Mesenchymal stem cell (in vitro differentiated cells and primary cell): Measurements from ENCODE around the gene POLR2F.

Source experiments
- DNase-seq: peaks from one replicate; pipeline ENCODE4 v3.0.0-alpha.2; 2013
- H2AFZ ChIP-seq: one replicate; pipeline ENCODE4 v1.6.1; 2013; ENCODE audit warnings: low read depth, mild to moderate bottlenecking, control low read depth, inconsistent platforms, low read length, moderate library complexity
- H2AK5ac ChIP-seq: 2 replicates; pipeline ENCODE4 v1.6.1; 2013; ENCODE audit warnings: low read length, moderate library complexity, mild to moderate bottlenecking, inconsistent platforms; ENCODE audit not compliant: severe bottlenecking
- H2BK120ac ChIP-seq: one replicate; pipeline ENCODE4 v1.6.1; 2013; ENCODE audit warnings: low read depth, mild to moderate bottlenecking, inconsistent platforms, low read length, moderate library complexity
- H2BK12ac ChIP-seq, 2 experiments: one replicate each; pipeline ENCODE4 v1.6.1; 2013; ENCODE audit warnings: inconsistent platforms in 2 of 2, low read length in 2 of 2, mild to moderate bottlenecking in 2 of 2, moderate library complexity in 2 of 2, control low read depth in 1 of 2
- H2BK15ac ChIP-seq: one replicate; pipeline ENCODE4 v1.6.1; 2013; ENCODE audit warnings: mild to moderate bottlenecking, low read depth, inconsistent platforms; ENCODE audit not compliant: poor library complexity, severe bottlenecking
- H2BK5ac ChIP-seq: 2 replicates; pipeline ENCODE4 v1.6.1; 2013; ENCODE audit warnings: low read depth, mild to moderate bottlenecking, low read length, control low read depth, inconsistent platforms; ENCODE audit not compliant: poor library complexity, severe bottlenecking
- H3K14ac ChIP-seq, 2 experiments: one replicate each; pipeline ENCODE4 v1.6.1; 2013; ENCODE audit warnings: inconsistent platforms in 2 of 2, low read length in 2 of 2, control low read depth in 1 of 2, mild to moderate bottlenecking in 1 of 2, moderate library complexity in 1 of 2
- H3K18ac ChIP-seq, 2 experiments: one replicate each; pipeline ENCODE4 v1.6.1; 2013; ENCODE audit warnings: inconsistent platforms in 2 of 2, low read length in 2 of 2, control low read depth in 1 of 2, low read depth in 1 of 2, mild to moderate bottlenecking in 1 of 2
- H3K23ac ChIP-seq, 2 experiments: one replicate each; pipeline ENCODE4 v1.6.1; 2013; ENCODE audit warnings: inconsistent platforms in 2 of 2, low read length in 2 of 2, mild to moderate bottlenecking in 2 of 2, moderate library complexity in 2 of 2, control low read depth in 1 of 2
- H3K27ac ChIP-seq: 2 replicates; pipeline ENCODE4 v1.5.1; 2013; ENCODE audit warnings: mild to moderate bottlenecking, moderate library complexity, low read length, control low read depth, inconsistent platforms; ENCODE audit not compliant: poor library complexity, severe bottlenecking
- H3K27me3 ChIP-seq, 2 experiments: 2 replicates each; pipeline versions ENCODE4 v1.6.1 to v1.7.0; 2013; ENCODE audit warnings: low read length in 2 of 2, mild to moderate bottlenecking in 2 of 2, moderate library complexity in 2 of 2, control low read depth in 1 of 2, inconsistent platforms in 1 of 2; ENCODE audit not compliant: control insufficient read depth in 1 of 2, insufficient read depth in 1 of 2
- H3K36me3 ChIP-seq, 2 experiments: 2 replicates each; pipeline versions ENCODE4 v1.6.1 to v1.7.0; 2013; ENCODE audit warnings: low read length in 2 of 2, control low read depth in 1 of 2, inconsistent platforms in 1 of 2, low read depth in 1 of 2, mild to moderate bottlenecking in 1 of 2; ENCODE audit not compliant: insufficient read depth in 2 of 2, control insufficient read depth in 1 of 2
- H3K4ac ChIP-seq, 2 experiments: one replicate each; pipeline ENCODE4 v1.6.1; 2013; ENCODE audit warnings: inconsistent platforms in 2 of 2, low read length in 2 of 2, mild to moderate bottlenecking in 2 of 2, moderate library complexity in 2 of 2, control low read depth in 1 of 2, low read depth in 1 of 2
- H3K4me1 ChIP-seq: 2 replicates; pipeline ENCODE4 v1.6.1; 2013; ENCODE audit warnings: low read depth, low read length, control low read depth; ENCODE audit not compliant: control insufficient read depth, insufficient read depth
- H3K4me2 ChIP-seq: 2 replicates; pipeline ENCODE4 v1.6.1; 2013; ENCODE audit warnings: low read length, mild to moderate bottlenecking, inconsistent platforms; ENCODE audit not compliant: poor library complexity, severe bottlenecking
- H3K4me3 ChIP-seq, 2 experiments: 2 replicates each; pipeline versions ENCODE4 v1.5.1 to v1.7.0; 2013; ENCODE audit warnings: low read length in 2 of 2, mild to moderate bottlenecking in 2 of 2, control low read depth in 1 of 2, low read depth in 1 of 2; ENCODE audit not compliant: insufficient read depth in 1 of 2
- H3K79me1 ChIP-seq: replicated peaks from 2 replicates; pipeline ENCODE4 v1.6.1; 2013; ENCODE audit warnings: mild to moderate bottlenecking, control low read depth, low read length, inconsistent platforms; ENCODE audit not compliant: poor library complexity, severe bottlenecking
- H3K9ac ChIP-seq: 2 replicates; pipeline ENCODE4 v1.7.0; 2013; ENCODE audit warnings: mild to moderate bottlenecking, low read length, moderate library complexity
- H3K9me3 ChIP-seq: 2 replicates; pipeline ENCODE4 v1.7.0; 2013; ENCODE audit warnings: mild to moderate bottlenecking, low read length; ENCODE audit not compliant: control insufficient read depth
- H4K8ac ChIP-seq: one replicate; pipeline ENCODE4 v1.6.1; 2013; ENCODE audit warnings: inconsistent platforms, mild to moderate bottlenecking, low read length, moderate library complexity
- H4K91ac ChIP-seq: one replicate; pipeline ENCODE4 v1.6.1; 2013; ENCODE audit warnings: mild to moderate bottlenecking, low read length, inconsistent platforms
- WGBS: methylation state at CpG from one replicate; pipeline ENCODE4 v1.1.7; 2013; ENCODE audit warnings: mixed read lengths; 5-methylcytosine and 5-hydroxymethylcytosine counted together

The POLR2F gene

GRCh38 chr22:37916311-37916710 is 37.2 kb upstream of the POLR2F start:
- no peak overlapping the region for H3K9ac ChIP-seq
- no peak overlapping the region for H3K14ac ChIP-seq
- no peak overlapping the region for H3K4me3 ChIP-seq
- no peak overlapping the region for H3K18ac ChIP-seq
- no peak overlapping the region for H3K4ac ChIP-seq
- DNase-seq = no peak
- no peak overlapping the region for H3K27ac ChIP-seq
- H3K4me1 ChIP-seq = peaks cover 15% of the 10 kb centered on the region
- H2BK120ac ChIP-seq = no peak overlapping the region
- H3K4me2 ChIP-seq = no peak overlapping the region
- H2BK12ac ChIP-seq = no peak overlapping the region
- H2AK5ac ChIP-seq = no peak overlapping the region
- H3K79me1 ChIP-seq = peaks cover 41% of the 10 kb centered on the region
- no peaks in the 10 kb centered on the region for H3K9me3 ChIP-seq
- H4K91ac ChIP-seq = peak overlapping the region; percentile 20
- no peak overlapping the region for H2BK15ac ChIP-seq
- H3K27me3 ChIP-seq = no peaks in the 10 kb centered on the region
- H3K36me3 ChIP-seq = peaks cover 76 to 83% of the 10 kb centered on the region in 2 experiments
- 93% methylated on average over 5 of the region's 5 CpGs for WGBS
- H3K23ac ChIP-seq = no peak overlapping the region
- no peak overlapping the region for H2AFZ ChIP-seq
- H4K8ac ChIP-seq = no peak overlapping the region
- no peak overlapping the region for H2BK5ac ChIP-seq

DNA sequence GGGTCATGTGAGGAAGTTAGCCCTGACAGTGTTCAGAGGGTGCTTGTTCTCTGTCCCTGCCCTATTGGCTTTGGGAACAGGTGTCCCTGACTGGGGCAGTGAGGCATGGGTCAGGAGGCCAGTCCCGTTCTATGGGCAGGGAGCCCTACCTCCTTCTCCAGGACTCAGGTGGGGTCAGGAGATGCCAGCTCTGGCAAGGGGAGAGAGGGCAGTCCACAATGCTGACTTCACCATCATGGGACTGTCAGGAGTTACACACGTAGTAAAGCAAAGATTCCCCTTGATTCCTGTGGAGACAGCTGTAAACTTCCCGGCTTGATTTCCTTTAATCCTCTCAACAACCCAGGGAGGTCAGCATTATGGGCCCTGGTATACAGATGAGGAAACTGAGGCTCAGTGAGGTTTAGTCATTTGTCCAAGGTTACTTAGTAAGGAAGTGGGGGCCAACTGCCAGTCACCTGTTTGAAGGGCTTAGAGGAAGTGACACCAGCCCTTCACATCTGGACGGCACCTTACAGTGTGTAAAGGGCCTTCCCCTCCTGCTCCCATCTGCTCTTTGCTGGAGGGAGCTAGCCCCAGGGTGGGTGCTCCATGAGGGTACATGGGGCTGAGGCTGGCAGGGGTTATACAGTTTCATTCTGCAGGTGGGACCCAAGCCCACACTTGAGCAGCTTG is 35.5 kb upstream of the POLR2F start:
- no peak overlapping the region for H3K9ac ChIP-seq
- H3K9me3 ChIP-seq = no peaks in the 10 kb centered on the region
- H3K4ac ChIP-seq = no peak overlapping the region
- H2AFZ ChIP-seq = no peak overlapping the region
- H4K8ac ChIP-seq = no peak overlapping the region
- DNase-seq = no peak
- peaks cover 79 to 80% of the 10 kb centered on the region in 2 experiments for H3K36me3 ChIP-seq
- no peaks in the 10 kb centered on the region for H3K27me3 ChIP-seq
- H2AK5ac ChIP-seq = no peak overlapping the region
- no peak overlapping the region for H2BK12ac ChIP-seq
- no peak overlapping the region for H3K23ac ChIP-seq
- no peak overlapping the region for H3K4me3 ChIP-seq
- no peak overlapping the region for H3K14ac ChIP-seq
- peaks cover 6% of the 10 kb centered on the region for H3K4me1 ChIP-seq
- peaks cover 41% of the 10 kb centered on the region for H3K79me1 ChIP-seq
- H2BK120ac ChIP-seq = no peak overlapping the region
- H4K91ac ChIP-seq = no peak overlapping the region
- 94% methylated on average over 4 of the region's 4 CpGs for WGBS
- H3K27ac ChIP-seq = no peak overlapping the region
- H2BK15ac ChIP-seq = no peak overlapping the region
- no peak overlapping the region for H2BK5ac ChIP-seq
- no peak overlapping the region for H3K18ac ChIP-seq
- H3K4me2 ChIP-seq = no peak overlapping the region

DNA sequence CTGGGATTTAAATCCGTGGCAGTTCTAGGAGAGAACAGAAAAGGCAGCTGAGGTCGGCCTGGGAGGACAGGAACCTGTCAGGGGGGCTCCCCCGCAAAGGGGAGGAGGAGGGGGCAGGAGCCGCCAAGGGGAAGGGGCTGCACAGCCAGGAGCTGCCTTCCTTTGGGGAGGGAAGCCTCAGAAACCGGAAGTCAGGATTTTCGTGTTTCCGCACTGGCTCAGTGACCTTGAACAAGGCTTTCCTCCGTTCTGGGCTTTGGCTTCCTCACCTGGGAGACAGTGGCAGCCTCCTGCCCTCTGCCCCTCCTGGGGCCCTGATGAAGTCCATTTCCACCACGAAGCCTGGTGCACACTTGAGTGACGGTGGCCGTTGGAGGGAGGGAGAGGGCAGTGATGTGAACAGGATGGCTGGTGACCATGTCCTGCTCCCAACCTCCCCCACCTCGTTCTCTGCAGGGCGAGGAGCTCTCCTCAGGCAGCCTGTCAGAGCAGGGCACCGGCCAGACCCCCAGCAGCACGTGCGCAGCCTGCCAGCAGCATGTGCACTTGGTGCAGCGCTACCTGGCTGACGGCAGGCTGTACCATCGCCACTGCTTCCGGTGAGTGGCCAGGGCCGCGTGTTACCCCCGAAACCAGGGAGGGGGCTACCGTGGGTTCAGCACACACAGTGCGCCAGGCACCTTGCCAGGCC is 34.8 kb upstream of the POLR2F start:
- Histone ChIP-seq H3K23ac (no peak overlapping the region), H3K9me3 (no peaks in the 10 kb centered on the region), H2BK120ac (no peak overlapping the region), H3K4me1 (peaks cover 3% of the 10 kb centered on the region), H3K4me2 (no peak overlapping the region), H3K4ac (no peak overlapping the region), H3K79me1 (peaks cover 39% of the 10 kb centered on the region), H3K27ac (no peak overlapping the region), H2BK12ac (no peak overlapping the region), H3K36me3 (peaks cover 78 to 80% of the 10 kb centered on the region in 2 experiments), H2BK15ac (no peak overlapping the region), H3K9ac (no peak overlapping the region), H2BK5ac (no peak overlapping the region), H3K27me3 (no peaks in the 10 kb centered on the region), H2AFZ (no peak overlapping the region), H4K8ac (no peak overlapping the region), H3K14ac (no peak overlapping the region), H3K18ac (no peak overlapping the region), H2AK5ac (no peak overlapping the region), H3K4me3 (peak overlapping the region in 1 of 2 experiments; percentile 25), H4K91ac (peak overlapping the region; percentile 78)
- WGBS = 97% methylated on average over 25 of the region's 25 CpGs
- no peak for DNase-seq

DNA sequence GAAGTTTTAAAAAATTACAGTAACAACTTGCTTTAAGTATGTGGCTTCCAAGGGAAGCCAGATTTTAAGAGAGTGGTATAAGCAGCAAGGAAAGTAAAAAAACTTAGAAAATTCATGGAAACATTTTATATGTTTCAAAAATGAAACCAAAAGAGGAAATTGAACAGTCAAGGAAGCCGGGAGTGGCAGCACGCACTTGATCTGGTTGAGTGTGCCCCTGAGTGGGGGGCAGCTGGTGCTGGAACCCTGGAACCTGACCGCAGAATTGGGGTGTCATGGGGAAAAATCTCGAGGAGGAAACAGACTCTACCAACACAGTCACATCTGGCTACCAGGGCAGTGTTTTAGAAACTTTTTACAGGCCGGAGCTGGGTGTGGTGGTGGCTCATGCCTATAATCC is 33.4 kb upstream of the POLR2F start:
- 98% methylated on average over 5 of the region's 5 CpGs for WGBS
- H4K8ac ChIP-seq = no peak overlapping the region
- H2BK12ac ChIP-seq = no peak overlapping the region
- H3K4ac ChIP-seq = no peak overlapping the region
- H3K4me3 ChIP-seq = no peak overlapping the region
- H4K91ac ChIP-seq = no peak overlapping the region
- no peaks in the 10 kb centered on the region for H3K9me3 ChIP-seq
- H3K79me1 ChIP-seq = peaks cover 44% of the 10 kb centered on the region
- peaks cover 5% of the 10 kb centered on the region for H3K4me1 ChIP-seq
- H2BK120ac ChIP-seq = no peak overlapping the region
- H3K14ac ChIP-seq = no peak overlapping the region
- no peak for DNase-seq
- no peaks in the 10 kb centered on the region for H3K27me3 ChIP-seq
- H3K9ac ChIP-seq = no peak overlapping the region
- H3K27ac ChIP-seq = no peak overlapping the region
- H2AK5ac ChIP-seq = no peak overlapping the region
- H2AFZ ChIP-seq = no peak overlapping the region
- H3K23ac ChIP-seq = no peak overlapping the region
- no peak overlapping the region for H3K4me2 ChIP-seq
- no peak overlapping the region for H3K18ac ChIP-seq
- no peak overlapping the region for H2BK5ac ChIP-seq
- H3K36me3 ChIP-seq = peaks cover 83 to 86% of the 10 kb centered on the region in 2 experiments
- no peak overlapping the region for H2BK15ac ChIP-seq
